T-cell (primary cell): ENCODE data around the gene CREBBP. TPM values are rescaled to one million over a fixed set of nuclear protein-coding genes. Genes with fewer than 3 reads are reported as not detected.

Source experiments
- ATAC-seq, 4 experiments: fragments of 200-7000 bp in 3 of 4; fragments of 150-1000 bp in 1 of 4; cut with Tn5 transposase; replicated peaks in 1 of 4; 1 replicate in 3 of 4; 2 replicates in 1 of 4; pipeline ENCODE4 v1.10.0; 2021; ENCODE audit warnings: moderate library complexity in 3 of 4, mild to moderate bottlenecking in 2 of 4, moderate number of reproducible peaks in 1 of 4
- CTCF ChIA-PET, 2 donors: fragments of 300-600 bp; sonication (Branson Sonifier 250); formaldehyde crosslinking; loops; one replicate each; lab custom pipeline; 2022; ENCODE audit warnings: antibody characterized with exemption in 2 of 2; lab: Charles Lee
- POLR2A ChIA-PET, 2 donors: fragments of 300-600 bp; sonication (Branson Sonifier 250); formaldehyde crosslinking; loops; one replicate each; lab custom pipeline; 2022; ENCODE audit warnings: antibody characterized with exemption in 2 of 2; lab: Charles Lee
- DNase-seq, 35 experiments: peaks; one replicate each; pipeline versions ENCODE4 v3.0.0 to v3.0.0-alpha.2; 2013 to 2023
- H3K27ac ChIP-seq: one replicate; pipeline ENCODE4 v1.5.1; 2013; ENCODE audit warnings: low read length
- H3K27me3 ChIP-seq, 2 experiments: replicated peaks in 1 of 2; 1 replicate in 1 of 2; 2 replicates in 1 of 2; pipeline versions ENCODE4 v1.6.1 to v1.7.0; 2013; ENCODE audit warnings: low read length in 1 of 2, mixed read lengths in 1 of 2; ENCODE audit not compliant: control insufficient read depth in 2 of 2, insufficient read depth in 2 of 2; ENCODE audit errors: extremely low read depth in 1 of 2
- H3K36me3 ChIP-seq, 2 donors: 1 replicate in 1 of 2; 2 replicates in 1 of 2; pipeline versions ENCODE4 v1.6.1 to v1.7.0; 2013; ENCODE audit warnings: low read length in 1 of 2; ENCODE audit not compliant: control insufficient read depth in 2 of 2, insufficient read depth in 1 of 2; ENCODE audit errors: extremely low read depth in 1 of 2
- H3K4me1 ChIP-seq, 2 experiments: 1 replicate in 1 of 2; 2 replicates in 1 of 2; pipeline versions ENCODE4 v1.6.1 to v1.7.0; 2013; ENCODE audit warnings: low read length in 2 of 2, mixed read lengths in 1 of 2; ENCODE audit not compliant: insufficient read depth in 2 of 2, control insufficient read depth in 1 of 2; ENCODE audit errors: extremely low read depth in 1 of 2
- H3K4me3 ChIP-seq, 2 donors: 1 replicate in 1 of 2; 2 replicates in 1 of 2; pipeline versions ENCODE4 v1.5.1 to v1.7.0; 2013; ENCODE audit warnings: mild to moderate bottlenecking in 2 of 2, low read length in 1 of 2, moderate library complexity in 1 of 2; ENCODE audit not compliant: control insufficient read depth in 1 of 2; ENCODE audit errors: extremely low read depth in 1 of 2
- H3K9me3 ChIP-seq: 2 replicates; pipeline ENCODE4 v1.7.0; 2013
- H3K27ac Mint-ChIP-seq, 2 donors: one replicate each; pipeline ENCODE4 v1.8.0; 2020 to 2021; ENCODE audit warnings: mild to moderate bottlenecking in 2 of 2, mixed read lengths in 2 of 2
- H3K27me3 Mint-ChIP-seq, 2 donors: one replicate each; pipeline ENCODE4 v1.8.0; 2021 to 2022; ENCODE audit warnings: mixed read lengths in 2 of 2
- H3K36me3 Mint-ChIP-seq: one replicate; pipeline ENCODE4 v1.8.0; 2021; ENCODE audit warnings: mixed read lengths
- H3K4me1 Mint-ChIP-seq, 3 donors: one replicate each; pipeline ENCODE4 v1.8.0; 2020 to 2022; ENCODE audit warnings: mixed read lengths in 3 of 3, mild to moderate bottlenecking in 1 of 3
- H3K4me3 Mint-ChIP-seq, 3 donors: one replicate each; pipeline ENCODE4 v1.8.0; 2020 to 2022; ENCODE audit warnings: mild to moderate bottlenecking in 3 of 3, mixed read lengths in 3 of 3, moderate library complexity in 3 of 3
- H3K9me3 Mint-ChIP-seq, 3 donors: one replicate each; pipeline ENCODE4 v1.8.0; 2020 to 2022; ENCODE audit warnings: mixed read lengths in 3 of 3
- WGBS: methylation state at CpG from one replicate; pipeline ENCODE4 v1.1.5; 2013; ENCODE audit warnings: missing lambda C conversion rate; ENCODE audit not compliant: insufficient coverage; 5-methylcytosine and 5-hydroxymethylcytosine counted together
- total RNA-seq, 35 experiments: library from RNA in 6 of 35; stranded (reverse) in 6 of 35; fragments of 120-200 nt in 1 of 35; gene quantifications; one replicate each; pipeline versions ENCODE4 v1.2.1 to v1.2.4 and lab custom pipeline; 2013 to 2026

The CREBBP gene
- total RNA-seq, 5 donors from 2014 or later (not counting 1 experiment from before 2014, with no cell fraction given), result 114 to 183 (median 127) TPM

- Histone ChIP-seq H3K9me3 (no peaks in the 10 kb centered on the region), H3K36me3 (peaks cover 26 to 59% of the 10 kb centered on the region in 2 donors), H3K27ac (no peak overlapping the region), H3K27me3 (no peaks in the 10 kb centered on the region), H3K4me3 (no peak overlapping the region), H3K4me1 (peaks cover 38 to 41% of the 10 kb centered on the region in 2 experiments)
- ChIA-PET CTCF (no interaction called here), POLR2A (interaction anchor here in 1 of 2 donors (0.7 kb wide), 1 partner anchor 628 kb away, joined by 9 read pairs; no protein-coding TSS in a partner anchor)
- peak overlapping the region in 1 of 3 donors; percentile 70 for H3K4me3 Mint-ChIP-seq
- no peaks in the 10 kb centered on the region for H3K27me3 Mint-ChIP-seq
- H3K9me3 Mint-ChIP-seq, result no peaks in the 10 kb centered on the region
- peak overlapping the region in 1 of 2 donors; percentile 66 for H3K27ac Mint-ChIP-seq
- ATAC-seq (peak; percentile 37 to 88 (median 72)), DNase-seq (peak in 2 of 35 experiments; percentile 19 to 74)
- peaks cover 46% of the 10 kb centered on the region for H3K36me3 Mint-ChIP-seq
- H3K4me1 Mint-ChIP-seq, result peaks cover 63 to 70% (median 68%) of the 10 kb centered on the region in 3 donors
- WGBS, result no CpG with 5 or more reads among the region's 8 CpGs
Observed at GRCh38 chr16:3789375-3790099, 91.0 kb downstream of the CREBBP start.

DNA sequence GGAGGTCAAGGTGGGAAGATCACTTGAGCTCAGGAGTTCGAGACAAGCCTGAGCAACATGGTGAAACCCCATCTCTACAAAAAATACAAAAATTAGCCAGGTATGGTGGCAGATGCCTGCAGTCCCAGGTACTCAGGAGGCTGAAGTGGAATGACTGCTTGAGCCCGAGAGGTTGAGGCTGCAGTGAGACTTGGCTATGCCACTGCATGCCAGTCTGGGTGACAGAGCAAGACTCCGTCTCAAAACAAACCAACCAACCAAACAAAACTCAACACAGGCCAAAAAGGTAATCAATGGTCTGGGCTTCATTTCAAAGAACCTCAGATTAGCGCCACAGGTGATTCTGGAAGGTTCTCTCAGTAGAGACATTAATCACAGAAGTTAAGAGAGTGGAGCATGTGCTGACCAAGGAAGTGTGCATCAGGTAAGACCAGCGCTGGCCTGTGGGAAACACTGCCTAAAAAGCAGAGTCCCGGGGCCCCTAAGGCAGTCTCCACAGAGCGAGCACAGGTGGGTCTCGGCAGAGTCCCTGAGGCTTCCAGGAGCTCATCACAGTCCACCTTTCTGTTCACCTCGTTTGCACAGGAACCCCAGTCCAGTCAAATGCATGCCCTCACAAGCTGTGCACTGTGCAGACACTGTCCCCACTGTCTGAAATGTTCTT is 91.7 kb downstream of the CREBBP start:
- H3K9me3 ChIP-seq, result no peaks in the 10 kb centered on the region
- POLR2A ChIA-PET, result no interaction called here
- peak overlapping the region in 1 of 3 donors; percentile 70 for H3K4me3 Mint-ChIP-seq
- DNase-seq, result no peak
- no peaks in the 10 kb centered on the region for H3K27me3 ChIP-seq
- H3K27me3 Mint-ChIP-seq, result no peaks in the 10 kb centered on the region
- H3K4me1 Mint-ChIP-seq, result peaks cover 62 to 75% (median 67%) of the 10 kb centered on the region in 3 donors
- H3K27ac Mint-ChIP-seq, result no peak overlapping the region
- H3K27ac ChIP-seq, result no peak overlapping the region
- WGBS, result 69% methylated on average over 4 of the region's 9 CpGs
- no peaks in the 10 kb centered on the region for H3K9me3 Mint-ChIP-seq
- CTCF ChIA-PET, result no interaction called here
- H3K36me3 ChIP-seq, result peaks cover 26 to 64% of the 10 kb centered on the region in 2 donors
- ATAC-seq, result no peak
- peaks cover 38 to 41% of the 10 kb centered on the region in 2 experiments for H3K4me1 ChIP-seq
- H3K4me3 ChIP-seq, result no peak overlapping the region
- peaks cover 53% of the 10 kb centered on the region for H3K36me3 Mint-ChIP-seq

DNA sequence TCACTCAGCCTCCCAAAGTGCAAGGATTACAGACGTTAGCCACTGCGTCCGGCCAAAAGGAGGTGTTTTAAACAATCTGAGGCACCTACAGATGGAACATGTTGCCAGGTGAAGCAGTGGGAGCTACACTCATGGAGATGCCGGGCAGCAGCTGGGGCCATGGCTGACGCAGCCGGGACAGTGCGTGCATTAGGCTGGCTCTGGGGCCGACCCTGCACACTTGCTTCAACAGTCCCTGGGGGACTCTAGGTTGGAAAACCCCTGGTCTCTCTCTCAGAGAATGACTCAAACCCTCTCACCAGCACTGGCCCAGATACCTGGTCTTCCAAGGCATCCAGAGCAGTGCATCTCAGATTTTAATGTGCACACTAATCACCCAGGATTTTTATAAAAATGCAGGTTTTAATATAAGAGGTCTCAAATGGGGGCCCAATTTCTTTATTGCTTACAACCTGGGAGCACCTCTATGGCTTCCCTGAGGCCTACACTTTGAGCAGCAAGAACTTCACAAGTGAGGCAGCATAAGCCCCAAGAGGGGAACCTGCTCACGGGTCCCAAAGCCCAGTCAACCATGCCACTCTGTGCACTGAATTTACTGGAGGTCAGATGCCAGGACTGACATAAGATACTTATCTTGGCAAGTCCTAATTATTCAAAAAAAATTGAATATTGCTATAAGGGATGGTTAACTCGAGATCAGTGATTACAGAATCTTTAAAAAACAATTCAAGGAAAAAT is 92.4 kb downstream of the CREBBP start:
- peaks cover 32 to 38% of the 10 kb centered on the region in 2 experiments for H3K4me1 ChIP-seq
- peaks cover 50% of the 10 kb centered on the region for H3K36me3 Mint-ChIP-seq
- peak overlapping the region in 1 of 3 donors; percentile 16 for H3K4me3 Mint-ChIP-seq
- H3K27me3 Mint-ChIP-seq, result no peaks in the 10 kb centered on the region
- WGBS, result 94% methylated on average over 8 of the region's 10 CpGs
- no peak for ATAC-seq
- no peak overlapping the region for H3K27ac ChIP-seq
- no peaks in the 10 kb centered on the region for H3K9me3 Mint-ChIP-seq
- DNase-seq, result no peak
- peaks cover 26 to 62% of the 10 kb centered on the region in 2 donors for H3K36me3 ChIP-seq
- H3K27ac Mint-ChIP-seq, result no peak overlapping the region
- H3K4me1 Mint-ChIP-seq, result peaks cover 62 to 73% (median 63%) of the 10 kb centered on the region in 3 donors
- ChIA-PET POLR2A (no interaction called here), CTCF (no interaction called here)
- no peaks in the 10 kb centered on the region for H3K27me3 ChIP-seq
- no peaks in the 10 kb centered on the region for H3K9me3 ChIP-seq
- no peak overlapping the region for H3K4me3 ChIP-seq

DNA sequence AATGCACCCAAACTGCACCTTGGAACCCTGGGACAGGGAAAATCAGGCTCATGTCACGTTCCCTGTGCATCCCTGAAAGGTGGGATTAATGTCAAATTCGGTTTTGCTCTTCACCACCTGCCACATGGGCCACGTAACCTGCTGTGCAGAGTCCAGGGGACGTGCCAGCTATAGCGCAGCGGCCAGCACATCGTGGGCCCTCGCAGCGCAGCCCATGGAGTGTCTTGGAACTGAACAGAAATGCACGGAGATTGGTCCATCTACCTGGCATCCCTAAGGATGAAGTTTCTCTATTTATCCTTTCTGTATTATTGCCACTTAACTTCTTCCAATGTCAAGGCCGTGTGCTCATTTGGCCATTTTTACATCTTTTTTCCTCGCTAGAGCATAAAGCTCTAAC is 95.1 kb downstream of the CREBBP start:
- Histone ChIP-seq H3K27ac (no peak overlapping the region), H3K4me1 (peaks cover 12 to 21% of the 10 kb centered on the region in 2 experiments), H3K9me3 (no peaks in the 10 kb centered on the region), H3K27me3 (no peaks in the 10 kb centered on the region), H3K36me3 (peaks cover 20 to 60% of the 10 kb centered on the region in 2 donors), H3K4me3 (no peak overlapping the region)
- WGBS, result over 99% methylated on average over 10 of the region's 12 CpGs
- POLR2A ChIA-PET, result no interaction called here
- peaks cover 44 to 56% (median 48%) of the 10 kb centered on the region in 3 donors for H3K4me1 Mint-ChIP-seq
- no peak overlapping the region for H3K4me3 Mint-ChIP-seq
- H3K9me3 Mint-ChIP-seq, result no peaks in the 10 kb centered on the region
- no peaks in the 10 kb centered on the region for H3K27me3 Mint-ChIP-seq
- ATAC-seq, result no peak
- DNase-seq, result no peak
- H3K27ac Mint-ChIP-seq, result no peak overlapping the region
- H3K36me3 Mint-ChIP-seq, result peaks cover 39% of the 10 kb centered on the region
- CTCF ChIA-PET, result no interaction called here

GRCh38 chr16:3783516-3783915 is 97.0 kb downstream of the CREBBP start:
- no peak for DNase-seq
- Mint-ChIP-seq H3K9me3 (no peaks in the 10 kb centered on the region), H3K27me3 (no peaks in the 10 kb centered on the region), H3K4me3 (no peak overlapping the region), H3K36me3 (peaks cover 33% of the 10 kb centered on the region), H3K4me1 (peaks cover 27 to 38% (median 31%) of the 10 kb centered on the region in 3 donors), H3K27ac (peak overlapping the region in 1 of 2 donors; percentile 23)
- Histone ChIP-seq H3K9me3 (no peaks in the 10 kb centered on the region), H3K27me3 (no peaks in the 10 kb centered on the region), H3K36me3 (peaks cover 21 to 73% of the 10 kb centered on the region in 2 donors), H3K4me1 (peaks cover 0 to 9% of the 10 kb centered on the region in 2 experiments), H3K27ac (no peak overlapping the region), H3K4me3 (no peak overlapping the region)
- CTCF ChIA-PET, result interaction anchor here in 1 of 2 donors (0.9 kb wide), 1 partner anchor 12 kb away, joined by 3 read pairs; no protein-coding TSS in a partner anchor
- POLR2A ChIA-PET, result interaction anchor here (0.5 to 0.6 kb wide), 2 partner anchors 618 to 955 kb away, joined by 3 to 13 read pairs; no protein-coding TSS in a partner anchor
- no peak for ATAC-seq
- 100% methylated on average over 3 of the region's 3 CpGs for WGBS

DNA sequence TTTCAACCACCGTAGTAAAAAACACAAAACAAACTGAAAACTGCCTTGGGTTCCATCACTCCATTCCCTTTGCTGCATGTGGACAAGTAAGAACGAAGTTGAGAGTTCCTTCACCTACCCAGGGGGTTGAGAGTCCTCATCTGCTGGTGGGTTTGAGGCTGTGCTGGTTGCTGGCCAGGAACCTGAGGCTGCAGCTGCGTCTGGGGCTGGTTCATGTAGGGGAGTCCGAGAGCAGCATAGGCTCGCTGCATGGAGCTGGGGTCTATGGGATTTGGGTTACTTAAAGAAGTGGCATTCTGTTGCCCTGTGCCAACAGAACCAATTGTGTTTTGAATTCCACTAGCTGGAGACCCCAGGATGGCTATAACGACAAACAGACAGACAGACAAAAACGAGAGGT is 97.9 kb downstream of the CREBBP start:
- Histone ChIP-seq H3K4me3 (no peak overlapping the region), H3K4me1 (no peaks in the 10 kb centered on the region), H3K36me3 (peaks cover 20 to 78% of the 10 kb centered on the region in 2 donors), H3K9me3 (no peaks in the 10 kb centered on the region), H3K27ac (no peak overlapping the region), H3K27me3 (no peaks in the 10 kb centered on the region)
- H3K4me3 Mint-ChIP-seq, result no peak overlapping the region
- no peaks in the 10 kb centered on the region for H3K9me3 Mint-ChIP-seq
- WGBS, result 100% methylated on average over 3 of the region's 7 CpGs
- H3K4me1 Mint-ChIP-seq, result peaks cover 21 to 34% (median 25%) of the 10 kb centered on the region in 3 donors
- ChIA-PET CTCF (interaction anchor here (0.6 to 0.9 kb wide), 2 partner anchors 11 to 97 kb away, joined by 3 read pairs; no protein-coding TSS in a partner anchor), POLR2A (no interaction called here)
- peaks cover 40% of the 10 kb centered on the region for H3K36me3 Mint-ChIP-seq
- DNase-seq, result no peak
- H3K27ac Mint-ChIP-seq, result no peak overlapping the region
- no peaks in the 10 kb centered on the region for H3K27me3 Mint-ChIP-seq
- ATAC-seq, result no peak
